BLaER1 (cell line): Measurements from ENCODE around the gene CD96.

Experiments
- H3K27ac ChIP-seq: shearing (Covaris generic); formaldehyde crosslinking; 2 replicates; pipeline ENCODE4 v1.8.1; 2022
- H3K27me3 ChIP-seq: shearing (Covaris generic); formaldehyde crosslinking; 2 replicates; pipeline ENCODE4 v1.8.1; 2022
- H3K36me3 ChIP-seq: shearing (Covaris generic); formaldehyde crosslinking; 2 replicates; pipeline ENCODE4 v1.8.1; 2022
- H3K4me1 ChIP-seq: shearing (Covaris generic); formaldehyde crosslinking; 2 replicates; pipeline ENCODE4 v1.8.1; 2022
- H3K4me2 ChIP-seq: shearing (Covaris generic); formaldehyde crosslinking; 2 replicates; pipeline ENCODE4 v1.8.1; 2022
- H3K4me3 ChIP-seq: shearing (Covaris generic); formaldehyde crosslinking; 2 replicates; pipeline ENCODE4 v1.8.1; 2022
- H3K9ac ChIP-seq: shearing (Covaris generic); formaldehyde crosslinking; 2 replicates; pipeline ENCODE4 v1.8.1; 2022
- H3K9me3 ChIP-seq: shearing (Covaris generic); formaldehyde crosslinking; 2 replicates; pipeline ENCODE4 v1.8.1; 2022
- H4K20me1 ChIP-seq: shearing (Covaris generic); formaldehyde crosslinking; 2 replicates; pipeline ENCODE4 v1.8.1; 2022
- Cebpa-rat ChIP-seq: shearing (Covaris generic); IDR thresholded peaks from 2 replicates; pipeline ENCODE4 v1.8.1; 2022

CD96 gene

DNA sequence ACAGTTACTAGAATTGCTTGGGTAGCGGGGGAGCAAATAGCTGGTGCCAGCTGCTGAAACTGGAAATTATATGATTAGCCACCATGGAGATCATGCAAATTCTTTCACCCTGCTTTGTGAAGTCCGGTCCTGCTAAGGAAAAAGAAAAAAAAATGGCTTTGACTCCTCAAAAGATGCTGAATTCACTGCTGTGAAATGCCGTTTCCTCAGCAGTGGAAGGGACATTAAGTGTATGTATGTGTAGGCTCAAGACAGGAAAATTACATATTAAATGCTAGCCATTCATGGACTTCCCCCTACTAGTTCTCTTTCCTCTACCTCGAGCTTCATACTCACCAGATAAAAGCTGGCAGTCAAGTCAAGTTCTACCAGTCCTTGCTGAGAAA, 135.0 kb downstream of the CD96 start:
- Histone ChIP-seq H3K36me3 (no peaks in the 10 kb centered on the region), H4K20me1 (0 out of 2 replicates have a peak, but pooled peaks cover 5% of the 10 kb centered on the region), H3K4me1 (peaks cover 32% of the 10 kb centered on the region), H3K27ac (no peak overlapping the region), H3K27me3 (no peaks in the 10 kb centered on the region), H3K9ac (peak overlapping the region; percentile 80; the same call in 1 of the 2 replicates), H3K4me3 (peak overlapping the region; percentile 75), H3K9me3 (no peaks in the 10 kb centered on the region), H3K4me2 (peak overlapping the region; percentile 94)
- TF ChIP-seq Cebpa-rat: no peak

DNA sequence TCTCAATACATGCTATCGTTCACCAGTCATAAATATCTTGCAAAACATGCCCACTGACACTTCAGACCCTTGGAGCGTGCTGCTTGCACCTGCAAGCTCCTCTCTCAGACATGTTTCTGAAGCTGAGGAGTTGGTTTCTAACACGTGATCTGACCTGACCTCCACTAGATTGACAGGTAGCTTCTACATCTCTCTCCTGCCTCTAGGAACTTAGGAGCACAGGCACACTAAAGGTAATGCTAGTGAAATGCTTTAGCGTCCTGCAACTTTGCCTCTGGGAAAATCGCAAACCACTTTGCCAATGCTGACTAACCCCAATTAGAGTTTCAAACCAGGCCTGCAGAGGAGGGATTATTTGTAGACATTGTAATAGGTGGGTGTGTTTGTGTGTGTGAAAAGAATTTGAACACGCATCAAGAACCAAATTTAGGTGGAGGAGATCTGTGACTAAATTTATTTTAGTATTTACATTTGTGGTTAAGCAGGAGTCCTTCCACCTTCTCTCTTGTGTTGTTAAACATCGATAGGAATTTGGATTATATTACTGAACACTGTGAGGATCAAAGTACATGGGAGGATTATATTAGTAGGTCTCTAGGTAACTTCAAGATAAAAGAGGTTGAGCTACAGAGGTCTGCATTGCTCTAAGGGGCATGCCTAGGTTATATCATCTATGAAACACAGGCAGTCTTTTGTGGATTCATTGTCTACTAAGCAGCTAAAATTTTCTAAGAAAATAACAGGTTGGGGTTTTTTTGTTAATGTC, 139.8 kb downstream of the CD96 start:
- H3K27me3 ChIP-seq: no peaks in the 10 kb centered on the region
- no peak overlapping the region for H3K4me3 ChIP-seq
- no peak overlapping the region for H3K9ac ChIP-seq
- peaks cover 8% of the 10 kb centered on the region for H3K4me1 ChIP-seq
- no peak overlapping the region for H3K4me2 ChIP-seq
- H3K27ac ChIP-seq: no peak overlapping the region
- no peak for TF ChIP-seq Cebpa-rat
- H3K9me3 ChIP-seq: no peaks in the 10 kb centered on the region
- H3K36me3 ChIP-seq: no peaks in the 10 kb centered on the region
- 0 out of 2 replicates have a peak, but pooled peaks cover 13% of the 10 kb centered on the region for H4K20me1 ChIP-seq

DNA sequence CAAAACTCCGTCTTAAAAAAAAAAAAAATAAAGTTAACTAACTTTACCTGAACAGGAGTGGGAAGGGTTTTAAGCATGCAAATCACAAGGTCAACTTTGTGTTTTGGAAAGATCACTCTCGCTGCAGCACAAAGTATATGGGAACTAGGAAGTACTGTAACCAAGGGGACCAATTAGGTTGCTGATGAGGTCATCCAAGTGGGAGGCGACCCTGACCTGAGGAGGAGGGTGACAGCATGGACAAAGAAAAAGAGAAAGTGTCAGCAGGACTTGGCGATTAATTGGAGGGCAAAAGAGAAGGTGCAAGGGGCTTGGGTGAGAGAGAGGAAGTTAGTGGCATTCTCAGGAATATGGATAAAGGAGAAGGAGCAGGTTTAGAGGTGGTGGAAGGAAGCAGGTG, 142.6 kb downstream of the CD96 start:
- no peak overlapping the region for H3K4me3 ChIP-seq
- H3K27me3 ChIP-seq: no peaks in the 10 kb centered on the region
- H3K4me2 ChIP-seq: no peak overlapping the region
- TF ChIP-seq Cebpa-rat: no peak
- no peaks in the 10 kb centered on the region for H3K9me3 ChIP-seq
- no peak overlapping the region for H3K27ac ChIP-seq
- 0 out of 2 replicates have a peak, but pooled peaks cover 16% of the 10 kb centered on the region for H4K20me1 ChIP-seq
- no peaks in the 10 kb centered on the region for H3K36me3 ChIP-seq
- no peak overlapping the region for H3K9ac ChIP-seq
- H3K4me1 ChIP-seq: no peaks in the 10 kb centered on the region

DNA sequence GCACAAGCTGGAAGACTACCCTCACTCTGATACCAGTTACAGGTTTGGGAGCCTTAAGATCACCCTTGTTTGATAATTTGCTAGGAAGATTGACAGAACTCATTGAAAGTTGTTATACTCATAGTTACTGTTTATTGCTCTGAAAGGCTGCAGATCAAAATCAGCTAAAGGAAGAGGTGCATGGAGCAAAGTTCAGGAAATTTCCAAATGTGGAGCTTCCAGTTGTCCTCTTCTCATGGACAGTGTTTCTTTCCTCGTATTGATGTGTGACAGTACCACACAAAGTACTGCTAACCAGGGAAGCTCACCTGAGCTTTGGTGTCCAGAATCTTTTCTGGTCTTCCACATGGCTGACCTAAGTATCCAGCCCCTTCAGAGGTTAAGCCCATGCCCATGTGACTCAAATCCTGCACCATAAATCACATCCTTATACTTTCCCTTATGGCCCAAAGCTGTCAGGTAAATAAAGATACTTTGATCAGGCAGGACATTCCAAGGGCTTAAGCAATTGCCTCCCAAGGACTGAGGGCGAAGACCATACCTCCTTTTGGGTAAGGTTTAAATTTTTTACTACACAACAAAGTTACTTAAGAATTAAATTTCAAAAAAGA, 146.3 kb downstream of the CD96 start:
- TF ChIP-seq Cebpa-rat: no peak
- no peak overlapping the region for H3K27ac ChIP-seq
- H3K9me3 ChIP-seq: no peaks in the 10 kb centered on the region
- H3K4me2 ChIP-seq: no peak overlapping the region
- H3K36me3 ChIP-seq: no peaks in the 10 kb centered on the region
- no peak overlapping the region for H3K4me3 ChIP-seq
- no peaks in the 10 kb centered on the region for H3K27me3 ChIP-seq
- H3K9ac ChIP-seq: no peak overlapping the region
- H3K4me1 ChIP-seq: peaks cover 7% of the 10 kb centered on the region; the same call in 1 of the 2 replicates
- H4K20me1 ChIP-seq: 0 out of 2 replicates have a peak, but pooled peaks cover 8% of the 10 kb centered on the region

DNA sequence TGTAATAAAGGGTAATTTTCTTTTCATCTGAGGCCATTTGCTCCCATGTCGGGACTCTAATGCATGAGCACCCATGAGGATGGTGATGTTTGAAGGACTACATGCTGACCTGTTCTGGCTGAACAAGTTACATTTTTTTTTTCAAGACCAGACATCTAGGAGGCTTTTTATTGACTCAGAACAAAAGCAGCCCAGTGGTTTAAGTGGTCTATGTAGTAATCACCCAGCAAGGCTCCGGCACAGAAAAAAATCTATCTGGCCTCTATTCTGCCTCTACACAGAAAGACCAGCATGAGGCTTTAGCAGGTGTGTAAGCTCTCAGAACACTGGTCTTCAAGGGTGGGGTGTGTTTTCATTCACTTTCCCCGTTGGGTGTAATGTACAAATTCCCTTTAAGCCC, 148.2 kb downstream of the CD96 start:
- Histone ChIP-seq H3K4me1 (peaks cover 8% of the 10 kb centered on the region; the same call in 1 of the 2 replicates), H3K9me3 (no peaks in the 10 kb centered on the region), H3K27ac (no peak overlapping the region), H3K36me3 (no peaks in the 10 kb centered on the region), H4K20me1 (peaks cover 22% of the 10 kb centered on the region; the same call in 1 of the 2 replicates), H3K4me2 (no peak overlapping the region), H3K9ac (no peak overlapping the region), H3K4me3 (no peak overlapping the region), H3K27me3 (no peaks in the 10 kb centered on the region)
- TF ChIP-seq Cebpa-rat: no peak

DNA sequence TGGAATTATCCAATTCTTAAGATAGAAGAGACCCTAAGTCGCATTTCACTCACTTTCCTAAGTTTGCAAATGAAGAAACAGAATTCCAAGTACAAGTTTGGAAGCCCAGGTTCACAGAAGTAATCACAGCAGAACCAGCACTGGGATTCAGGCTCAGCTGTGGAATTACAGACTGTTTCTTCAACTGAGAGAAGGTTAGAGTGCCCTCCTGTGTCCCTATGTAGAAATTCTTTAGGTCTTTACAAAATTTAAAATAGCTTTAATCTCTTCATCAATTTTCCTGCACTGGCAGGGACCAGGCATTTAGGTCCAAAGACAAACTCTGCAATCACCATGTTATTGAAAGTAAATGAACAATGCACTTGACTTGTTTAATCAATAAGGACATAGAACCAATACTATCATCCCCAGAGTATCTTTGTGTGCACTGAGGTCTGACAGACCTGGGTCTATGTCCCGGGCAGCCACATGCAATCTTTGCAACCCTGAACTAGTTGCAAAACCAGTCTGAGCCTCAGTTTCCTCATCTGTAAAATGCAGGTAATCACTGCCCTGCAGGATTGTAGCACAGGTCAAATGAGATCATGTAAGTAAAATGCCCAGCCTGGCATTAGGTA, 149.4 kb downstream of the CD96 start:
- Histone ChIP-seq H3K9ac (no peak overlapping the region), H3K36me3 (no peaks in the 10 kb centered on the region), H3K4me1 (peaks cover 8% of the 10 kb centered on the region; the same call in 1 of the 2 replicates), H3K9me3 (no peaks in the 10 kb centered on the region), H3K27me3 (no peaks in the 10 kb centered on the region), H3K4me2 (no peak overlapping the region), H3K27ac (no peak overlapping the region), H3K4me3 (no peak overlapping the region), H4K20me1 (peaks cover 22% of the 10 kb centered on the region; the same call in 1 of the 2 replicates)
- TF ChIP-seq Cebpa-rat: no peak

DNA sequence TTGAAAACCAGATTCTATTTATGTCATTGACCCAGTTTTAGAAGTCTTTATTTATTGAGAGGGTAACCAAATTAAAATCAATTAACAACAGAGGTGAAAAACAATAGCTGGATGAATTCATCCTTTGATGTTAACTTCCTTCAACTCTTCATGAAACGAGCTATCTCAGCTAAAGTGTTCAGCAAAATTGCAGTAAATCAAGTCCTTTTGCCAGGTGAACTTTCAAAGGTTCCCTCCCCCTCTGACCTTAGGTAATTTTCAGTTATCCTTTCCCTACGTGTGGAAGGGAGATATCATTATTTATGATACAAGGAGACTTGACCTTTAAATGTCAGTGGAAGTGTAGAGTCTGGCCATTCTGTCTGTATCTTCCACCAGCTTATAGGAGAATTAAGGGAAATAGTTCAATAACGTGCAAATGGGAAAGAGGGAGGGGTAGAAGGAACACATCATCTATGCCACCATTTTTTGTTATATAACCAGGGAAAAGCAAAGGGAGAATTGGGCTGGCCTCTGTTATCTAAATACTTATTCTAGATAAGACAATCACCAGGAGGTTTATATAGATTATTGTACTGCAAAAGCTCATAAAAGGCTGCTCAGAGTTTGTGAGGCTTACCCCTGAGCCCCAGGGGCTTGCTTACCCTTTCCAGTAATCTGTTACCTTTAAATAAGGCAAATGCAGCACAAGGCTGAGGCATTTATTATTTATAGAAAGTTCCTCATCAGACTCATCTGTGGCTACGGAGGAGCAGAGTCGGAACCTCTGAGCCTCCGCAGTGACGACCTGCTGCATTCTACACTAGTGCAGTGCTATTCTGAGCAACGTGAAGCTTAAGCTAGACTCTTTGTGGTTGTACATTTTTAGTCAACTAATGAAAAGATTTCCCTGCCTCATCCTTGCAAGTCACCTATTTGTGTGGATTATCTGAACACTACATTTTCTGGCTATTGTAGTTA, 150.9 kb downstream of the CD96 start:
- no peak for TF ChIP-seq Cebpa-rat
- H4K20me1 ChIP-seq: peaks cover 18% of the 10 kb centered on the region; the same call in 1 of the 2 replicates
- H3K4me2 ChIP-seq: peak overlapping the region; percentile 14; the same call in 1 of the 2 replicates
- no peak overlapping the region for H3K4me3 ChIP-seq
- H3K36me3 ChIP-seq: no peaks in the 10 kb centered on the region
- no peaks in the 10 kb centered on the region for H3K27me3 ChIP-seq
- no peaks in the 10 kb centered on the region for H3K9me3 ChIP-seq
- peaks cover 8% of the 10 kb centered on the region; the same call in 1 of the 2 replicates for H3K4me1 ChIP-seq
- H3K27ac ChIP-seq: no peak overlapping the region
- H3K9ac ChIP-seq: no peak overlapping the region

DNA sequence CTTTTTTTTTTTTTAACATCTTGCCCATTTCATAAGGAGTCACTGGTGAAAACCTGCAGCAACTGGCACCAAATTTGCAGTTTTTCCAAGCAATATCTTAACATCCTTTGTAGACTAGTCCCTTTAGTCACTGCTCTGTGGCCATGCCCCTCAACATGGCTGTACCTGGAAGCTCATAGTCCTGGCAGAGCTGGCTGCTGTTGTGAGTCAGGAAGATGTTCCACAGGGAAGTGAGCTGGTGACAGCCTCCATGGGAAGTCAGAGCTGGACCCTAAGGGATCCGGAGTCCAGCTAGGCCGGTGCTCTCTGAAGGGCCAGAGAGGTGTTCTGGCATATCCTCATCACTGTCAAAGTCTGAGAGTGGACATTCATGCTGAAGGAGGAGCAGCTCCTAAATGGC, 152.5 kb downstream of the CD96 start:
- Histone ChIP-seq H3K36me3 (no peaks in the 10 kb centered on the region), H3K4me3 (no peak overlapping the region), H3K4me2 (no peak overlapping the region), H3K4me1 (peaks cover 8% of the 10 kb centered on the region; the same call in 1 of the 2 replicates), H3K27ac (no peak overlapping the region), H3K9ac (no peak overlapping the region), H3K9me3 (no peaks in the 10 kb centered on the region), H3K27me3 (no peaks in the 10 kb centered on the region), H4K20me1 (peaks cover 18% of the 10 kb centered on the region; the same call in 1 of the 2 replicates)
- TF ChIP-seq Cebpa-rat: no peak

DNA sequence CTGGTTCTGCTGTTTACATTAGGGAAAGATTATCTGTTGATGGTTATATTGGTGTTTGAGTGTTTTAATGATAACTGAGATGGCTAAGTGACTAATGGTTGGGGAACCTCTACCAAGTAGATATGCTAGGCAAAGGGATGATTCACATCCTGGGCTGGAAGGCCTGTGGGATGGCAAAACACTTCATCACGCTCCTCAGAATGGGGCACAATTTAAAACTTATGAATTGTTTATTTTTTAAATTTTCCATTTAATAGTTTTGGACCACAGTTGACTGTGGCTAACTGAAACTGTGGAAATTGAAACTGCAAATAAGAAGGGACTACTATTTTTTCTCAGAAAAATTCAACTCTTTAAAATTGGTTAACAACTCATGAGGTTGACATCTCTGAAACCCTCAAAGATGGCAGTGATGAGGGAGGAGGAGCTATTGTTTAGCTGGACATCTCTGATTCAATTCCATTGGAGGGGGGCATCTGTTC, 153.7 kb downstream of the CD96 start:
- Histone ChIP-seq H3K9ac (no peak overlapping the region), H3K27me3 (no peaks in the 10 kb centered on the region), H3K4me3 (no peak overlapping the region), H3K4me2 (no peak overlapping the region), H3K27ac (no peak overlapping the region), H3K4me1 (peaks cover 8% of the 10 kb centered on the region; the same call in 1 of the 2 replicates), H4K20me1 (peaks cover 18% of the 10 kb centered on the region; the same call in 1 of the 2 replicates), H3K9me3 (no peaks in the 10 kb centered on the region), H3K36me3 (no peaks in the 10 kb centered on the region)
- no peak for TF ChIP-seq Cebpa-rat
